CD4-positive, alpha-beta T cell treated with Interleukin-10 for 1 hour (primary cell): ENCODE measurements around the gene TREML4.
A peak's percentile ranks its signal among the peaks of the same experiment; 100 is the strongest.

Experiments
- DNase-seq: peaks from one replicate; pipeline ENCODE4 v3.0.0-alpha.2; 2020

The TREML4 gene

GRCh38 chr6:41255638-41256246 is 27.6 kb downstream of the TREML4 start:
- no peak for DNase-seq

GRCh38 chr6:41256383-41256782 is 28.2 kb downstream of the TREML4 start:
- no peak for DNase-seq

- DNase-seq = no peak
Observed at GRCh38 chr6:41257369-41258195, 29.4 kb downstream of the TREML4 start.

GRCh38 chr6:41258196-41258493 is 30.0 kb downstream of the TREML4 start:
- DNase-seq = no peak

- no peak for DNase-seq
Observed at GRCh38 chr6:41262401-41262800, 34.3 kb downstream of the TREML4 start.

GRCh38 chr6:41263267-41263666 is 35.1 kb downstream of the TREML4 start:
- DNase-seq = no peak

- DNase-seq = no peak
Observed at GRCh38 chr6:41266541-41266940, 38.4 kb downstream of the TREML4 start.

GRCh38 chr6:41268478-41268877 is 40.3 kb downstream of the TREML4 start:
- no peak for DNase-seq

- DNase-seq = no peak
Observed at GRCh38 chr6:41269166-41269565, 41.0 kb downstream of the TREML4 start.

GRCh38 chr6:41269716-41270115 is 41.6 kb downstream of the TREML4 start:
- DNase-seq = no peak

- peak; percentile 27 for DNase-seq
Observed at GRCh38 chr6:41271901-41272395, 43.8 kb downstream of the TREML4 start.

GRCh38 chr6:41272591-41273240 is 44.6 kb downstream of the TREML4 start:
- no peak for DNase-seq

GRCh38 chr6:41273714-41274113 is 45.6 kb downstream of the TREML4 start:
- DNase-seq = no peak

- no peak for DNase-seq
Observed at GRCh38 chr6:41274256-41274655, 46.1 kb downstream of the TREML4 start.

GRCh38 chr6:41275489-41275888 is 47.3 kb downstream of the TREML4 start:
- DNase-seq = no peak

GRCh38 chr6:41277605-41278004 is 49.5 kb downstream of the TREML4 start:
- no peak for DNase-seq

- DNase-seq = peak; percentile 77
Observed at GRCh38 chr6:41278699-41279405, 50.7 kb downstream of the TREML4 start.

GRCh38 chr6:41280381-41281057 is 52.4 kb downstream of the TREML4 start:
- no peak for DNase-seq

GRCh38 chr6:41283600-41283999 is 55.5 kb downstream of the TREML4 start:
- DNase-seq = no peak

- no peak for DNase-seq
Observed at GRCh38 chr6:41284726-41285125, 56.6 kb downstream of the TREML4 start.

- DNase-seq = peak; percentile 18
Observed at GRCh38 chr6:41286544-41287346, 58.6 kb downstream of the TREML4 start, which contains the start of gene TREM1. TREM1 (minus strand) TSS chr6:41286682; CDS start chr6:41286655, 27 bp downstream.
